A673 (cell line): ENCODE results near the gene KRT81. TPM values are rescaled to one million over a fixed set of nuclear protein-coding genes. Genes with fewer than 3 reads are reported as not detected.
A peak's percentile ranks its signal among the peaks of the same experiment; 100 is the strongest.
"Not testable (repeated sequence)": the region's sequence is repeated elsewhere in the genome, so short reads cannot be mapped to it uniquely, and the experiment has no call there.

ENCODE experiments used
- BruUV-seq: library from RNA; stranded (reverse); fragments of 400-500 nt; replicated peaks from 2 replicates; lab custom pipeline; 2021; lab: Mats Ljungman, UMichigan
- CTCF ChIA-PET: fragments of 300-600 bp; sonication (Branson Sonifier 250); formaldehyde crosslinking; loops from one replicate; lab custom pipeline; 2022; ENCODE audit warnings: antibody characterized with exemption; lab: Charles Lee
- POLR2A ChIA-PET: fragments of 300-600 bp; sonication (Branson Sonifier 250); formaldehyde crosslinking; loops from one replicate; lab custom pipeline; 2022; ENCODE audit warnings: antibody characterized with exemption; ENCODE audit not compliant: low non-redundant PET; lab: Charles Lee
- DNase-seq: peaks from one replicate; pipeline ENCODE4 v3.0.0-alpha.2; 2015; ENCODE audit warnings: low spot score
- H3K27ac ChIP-seq: fragments of 200-600 bp; sonication (generic); 2 replicates; pipeline ENCODE4 v1.5.1; 2016; ENCODE audit warnings: mixed run types, low read depth, mild to moderate bottlenecking, mixed read lengths, antibody characterized with exemption, low read length; ENCODE audit not compliant: poor library complexity, severe bottlenecking
- H3K27me3 ChIP-seq: fragments of 200-600 bp; sonication (generic); replicated peaks from 2 replicates; pipeline ENCODE4 v1.6.1; 2017; ENCODE audit warnings: mixed run types, low read depth, mild to moderate bottlenecking, mixed read lengths, antibody characterized with exemption, low read length; ENCODE audit not compliant: insufficient read depth, poor library complexity
- H3K36me3 ChIP-seq: fragments of 200-600 bp; sonication (generic); 2 replicates; pipeline ENCODE4 v1.6.1; 2016; ENCODE audit warnings: mixed run types, mild to moderate bottlenecking, mixed read lengths, antibody characterized with exemption, low read length; ENCODE audit not compliant: insufficient read depth, poor library complexity, severe bottlenecking
- H3K4me1 ChIP-seq: fragments of 200-600 bp; sonication (generic); 2 replicates; pipeline ENCODE4 v1.6.1; 2017; ENCODE audit warnings: mixed run types, mild to moderate bottlenecking, mixed read lengths, antibody characterized with exemption, low read length; ENCODE audit not compliant: insufficient read depth, poor library complexity, severe bottlenecking
- H3K4me3 ChIP-seq: fragments of 200-600 bp; sonication (generic); 2 replicates; pipeline ENCODE4 v1.5.1; 2016; ENCODE audit warnings: low read depth, mixed run types, mild to moderate bottlenecking, mixed read lengths, low read length; ENCODE audit not compliant: poor library complexity, severe bottlenecking
- H3K9me3 ChIP-seq: fragments of 200-600 bp; sonication (generic); 2 replicates; pipeline ENCODE4 v1.6.1; 2016; ENCODE audit warnings: mixed run types, low read depth, mild to moderate bottlenecking, mixed read lengths, antibody characterized with exemption, low read length; ENCODE audit not compliant: poor library complexity, severe bottlenecking
- EZH2 ChIP-seq: fragments of 200-600 bp; sonication (generic); IDR thresholded peaks from 2 replicates; pipeline ENCODE4 v1.6.1; 2017; ENCODE audit warnings: borderline replicate concordance, low read depth, mild to moderate bottlenecking, mixed read lengths, antibody characterized with exemption, low read length; ENCODE audit not compliant: poor library complexity, severe bottlenecking
- intact Hi-C: fragments of 100-400 bp; cut with micrococcal nuclease; formaldehyde crosslinking; loops from one replicate; pipeline ENCODE4 v1.10.0; 2022; ENCODE audit not compliant: unreplicated experiment
- total RNA-seq: library from RNA; stranded (reverse); gene quantifications from 2 replicates; pipeline ENCODE4 v1.2.3, GENCODE V29; 2021
- TF ChIP-seq, protein P1 (sequence below): fragments of 300-800, 200-600 bp; sonication (generic); conservative IDR thresholded peaks from 2 replicates; pipeline ENCODE4 v1.5.1; 2017; ENCODE audit warnings: low read depth, mild to moderate bottlenecking, antibody characterized with exemption, low read length, moderate library complexity, mixed read lengths

The KRT81 gene
- total RNA-seq, 1 experiment from 2014 or later: 0.30 TPM

DNA sequence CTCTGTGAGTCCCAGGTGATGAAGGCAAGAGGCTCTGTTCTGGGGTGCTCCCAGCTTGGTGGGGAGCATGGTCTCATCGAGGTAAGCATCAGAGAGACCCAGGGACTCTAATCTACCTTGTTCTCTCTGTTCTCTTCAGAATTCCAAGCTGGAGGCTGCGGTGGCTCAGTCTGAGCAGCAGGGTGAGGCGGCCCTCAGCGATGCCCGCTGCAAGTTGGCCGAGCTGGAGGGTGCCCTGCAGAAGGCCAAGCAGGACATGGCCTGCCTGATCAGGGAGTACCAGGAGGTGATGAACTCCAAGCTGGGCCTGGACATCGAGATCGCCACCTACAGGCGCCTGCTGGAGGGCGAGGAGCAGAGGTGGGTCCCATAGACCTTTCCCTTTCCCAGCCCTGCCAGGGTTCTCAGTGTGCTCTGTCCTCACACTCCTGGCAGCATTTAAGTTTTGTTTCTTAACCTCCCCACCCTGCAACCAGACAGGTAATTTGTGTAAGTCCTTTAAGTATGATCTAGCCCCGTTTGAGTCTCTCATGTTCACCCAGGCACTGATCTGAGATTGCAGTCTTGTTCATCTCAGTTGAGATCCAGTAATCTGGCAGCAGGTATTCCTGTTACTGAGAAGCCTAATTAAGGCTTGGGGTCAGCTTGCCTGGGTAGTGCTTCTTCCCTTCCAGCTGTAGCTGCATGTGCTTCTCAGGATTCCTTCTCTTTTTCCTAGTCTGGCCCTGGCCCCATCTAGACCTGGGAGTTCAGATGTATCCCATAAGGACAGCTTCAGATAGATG is 14.8 kb upstream of the KRT81 start:
- no peak for TF ChIP-seq EZH2
- TF ChIP-seq, protein P1, sequence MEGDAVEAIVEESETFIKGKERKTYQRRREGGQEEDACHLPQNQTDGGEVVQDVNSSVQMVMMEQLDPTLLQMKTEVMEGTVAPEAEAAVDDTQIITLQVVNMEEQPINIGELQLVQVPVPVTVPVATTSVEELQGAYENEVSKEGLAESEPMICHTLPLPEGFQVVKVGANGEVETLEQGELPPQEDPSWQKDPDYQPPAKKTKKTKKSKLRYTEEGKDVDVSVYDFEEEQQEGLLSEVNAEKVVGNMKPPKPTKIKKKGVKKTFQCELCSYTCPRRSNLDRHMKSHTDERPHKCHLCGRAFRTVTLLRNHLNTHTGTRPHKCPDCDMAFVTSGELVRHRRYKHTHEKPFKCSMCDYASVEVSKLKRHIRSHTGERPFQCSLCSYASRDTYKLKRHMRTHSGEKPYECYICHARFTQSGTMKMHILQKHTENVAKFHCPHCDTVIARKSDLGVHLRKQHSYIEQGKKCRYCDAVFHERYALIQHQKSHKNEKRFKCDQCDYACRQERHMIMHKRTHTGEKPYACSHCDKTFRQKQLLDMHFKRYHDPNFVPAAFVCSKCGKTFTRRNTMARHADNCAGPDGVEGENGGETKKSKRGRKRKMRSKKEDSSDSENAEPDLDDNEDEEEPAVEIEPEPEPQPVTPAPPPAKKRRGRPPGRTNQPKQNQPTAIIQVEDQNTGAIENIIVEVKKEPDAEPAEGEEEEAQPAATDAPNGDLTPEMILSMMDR: peak; percentile 36
- H3K4me1 ChIP-seq: no peaks in the 10 kb centered on the region
- H3K4me3 ChIP-seq: no peak overlapping the region
- no TSS peak for BruUV-seq
- CTCF ChIA-PET: no interaction called here
- peaks cover 21% of the 10 kb centered on the region for H3K27me3 ChIP-seq
- intact Hi-C loops: no loop called here
- no peaks in the 10 kb centered on the region for H3K9me3 ChIP-seq
- no peak for DNase-seq
- H3K36me3 ChIP-seq: no peaks in the 10 kb centered on the region
- POLR2A ChIA-PET: no interaction called here
- no peak overlapping the region for H3K27ac ChIP-seq

DNA sequence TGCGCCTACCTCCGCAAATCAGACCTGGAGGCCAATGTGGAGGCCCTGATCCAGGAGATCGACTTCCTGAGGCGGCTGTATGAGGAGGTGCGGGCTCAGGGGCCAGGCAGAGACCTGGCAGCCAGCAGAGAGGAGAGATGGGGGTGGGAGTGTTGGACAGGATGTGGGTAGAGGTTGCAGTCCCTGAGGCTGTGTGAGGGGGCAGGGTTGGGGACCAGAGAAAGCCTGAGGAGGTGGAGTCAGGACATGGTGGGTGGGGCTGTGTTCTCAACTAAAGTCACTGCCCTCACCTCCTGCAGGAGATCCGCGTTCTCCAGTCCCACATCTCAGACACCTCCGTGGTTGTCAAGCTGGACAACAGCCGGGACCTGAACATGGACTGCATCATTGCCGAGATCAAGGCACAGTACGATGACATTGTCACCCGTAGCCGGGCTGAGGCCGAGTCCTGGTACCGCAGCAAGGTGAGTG is 13.6 kb upstream of the KRT81 start:
- DNase-seq, H3K27ac ChIP-seq, POLR2A ChIA-PET, intact Hi-C loops, BruUV-seq, H3K4me1 ChIP-seq, CTCF ChIA-PET, H3K36me3 ChIP-seq, H3K9me3 ChIP-seq, H3K4me3 ChIP-seq: not testable (repeated sequence)
- peaks cover 21% of the 10 kb centered on the region for H3K27me3 ChIP-seq

DNA sequence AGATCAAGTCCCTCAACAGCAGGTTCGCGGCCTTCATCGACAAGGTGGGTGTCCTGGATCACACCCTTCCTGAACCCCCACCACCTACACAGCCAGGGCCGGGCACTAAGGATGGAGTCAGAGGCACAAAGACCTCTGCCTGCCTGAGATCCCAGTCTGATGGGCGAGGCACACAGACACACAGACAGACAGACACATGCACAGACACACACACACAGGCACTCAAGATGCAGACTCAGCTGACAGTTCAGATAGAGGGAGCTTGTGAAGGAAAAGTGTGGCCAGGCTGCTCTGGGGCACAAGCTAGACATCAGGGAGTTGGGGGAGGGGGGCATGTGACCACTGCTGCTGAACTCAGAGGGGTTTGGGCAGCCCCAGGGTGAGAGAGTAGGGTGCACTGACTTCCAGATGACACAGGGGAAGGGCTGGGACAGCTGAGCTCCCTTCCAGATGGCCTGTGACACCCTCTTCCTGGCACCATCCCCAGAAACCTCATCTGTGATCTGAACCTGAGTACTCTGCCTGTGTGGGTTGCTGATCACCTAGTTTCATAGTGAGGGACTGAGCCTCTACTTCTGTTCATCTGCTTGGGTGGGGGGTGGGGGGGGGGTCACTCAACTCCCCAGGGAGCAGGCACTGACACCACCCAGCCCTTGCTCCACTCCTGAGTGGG is 11.0 kb upstream of the KRT81 start:
- H3K4me1 ChIP-seq, BruUV-seq, DNase-seq, H3K27ac ChIP-seq, POLR2A ChIA-PET, intact Hi-C loops, H3K36me3 ChIP-seq, H3K4me3 ChIP-seq, CTCF ChIA-PET, H3K9me3 ChIP-seq, H3K27me3 ChIP-seq: not testable (repeated sequence)

- intact Hi-C loops, H3K27ac ChIP-seq, H3K27me3 ChIP-seq, CTCF ChIA-PET, H3K36me3 ChIP-seq, DNase-seq, H3K4me1 ChIP-seq, BruUV-seq, POLR2A ChIA-PET, H3K4me3 ChIP-seq, H3K9me3 ChIP-seq: not testable (repeated sequence)
These were observed 10.4 kb upstream of the KRT81 start for GRCh38 chr12:52301721-52302120.
